NB4 (cell line): ENCODE data around the gene HPCAL1.

Experiments used
- CTCF ChIP-seq: IDR thresholded peaks from one replicate; pipeline ENCODE4 v1.5.1; 2012; ENCODE audit warnings: low read depth, low read length
- MYC ChIP-seq: IDR thresholded peaks from 2 replicates; pipeline ENCODE4 v1.6.1; 2011; ENCODE audit warnings: low read depth, low read length
- POLR2A ChIP-seq: IDR thresholded peaks from 2 replicates; pipeline ENCODE4 v1.6.1; 2011; ENCODE audit warnings: mild to moderate bottlenecking; ENCODE audit not compliant: insufficient read length; ENCODE audit errors: extremely low read depth

GRCh38 chr2:10411557-10411956 lies 108.9 kb downstream of the HPCAL1 start:
- TF ChIP-seq CTCF = no peak
- no peak for TF ChIP-seq POLR2A
- no peak for TF ChIP-seq MYC
